Adrenal gland (tissue), 12 donors: ENCODE results near the gene ADGRB3. TPM values are rescaled to one million over a fixed set of nuclear protein-coding genes. Genes with fewer than 3 reads are reported as not detected.

Experiments used
- DNase-seq, 7 donors: peaks; one replicate each; pipeline ENCODE4 v3.0.0-alpha.2; 2019 to 2020
- H3K27ac ChIP-seq, 5 donors: fragments of 200-600 bp; sonication (generic) in 4 of 5; 1 replicate in 3 of 5; 2 replicates in 2 of 5; pipeline versions ENCODE4 v1.5.1 to v1.8.0; 2016 to 2020; ENCODE audit warnings: mild to moderate bottlenecking in 1 of 5
- H3K27me3 ChIP-seq: fragments of 200-600 bp; 2 replicates; pipeline ENCODE4 v1.8.0; 2021
- H3K36me3 ChIP-seq, 2 donors: fragments of 200-600 bp; replicated peaks in 1 of 2; 1 replicate in 1 of 2; 2 replicates in 1 of 2; pipeline versions ENCODE4 v1.5.1 to v1.8.0; 2018 to 2022
- H3K4me1 ChIP-seq, 2 donors: fragments of 200-600 bp; replicated peaks in 1 of 2; 1 replicate in 1 of 2; 2 replicates in 1 of 2; pipeline versions ENCODE4 v1.5.1 to v1.8.0; 2018 to 2021
- H3K4me3 ChIP-seq, 4 donors: fragments of 200-600 bp; sonication (generic) in 3 of 4; one replicate each; pipeline ENCODE4 v1.5.1; 2016 to 2018
- H3K9me3 ChIP-seq, 3 donors: fragments of 200-600 bp; sonication (generic) in 1 of 3; replicated peaks in 1 of 3; 1 replicate in 2 of 3; 2 replicates in 1 of 3; pipeline versions ENCODE4 v1.5.1 to v1.8.0; 2016 to 2021
- POLR2A ChIP-seq, 2 donors: fragments of 450-650 bp; IDR thresholded peaks; one replicate each; pipeline ENCODE4 v1.6.1; 2017; ENCODE audit warnings: antibody characterized with exemption in 2 of 2, mild to moderate bottlenecking in 2 of 2, moderate library complexity in 1 of 2
- WGBS, 4 donors: extraction: QIAGEN DNeasy Blood & Tissue Kit in 2 of 4; methylation state at CpG; one replicate each; pipeline versions ENCODE4 v1.1.5 to v1.1.7; 2013 to 2017; 5-methylcytosine and 5-hydroxymethylcytosine counted together
- intact Hi-C, 2 donors: fragments of 100-400 bp; cut with DNase I; formaldehyde crosslinking; loops; one replicate each; pipeline versions ENCODE4 v1.14.1 to v1.15.0; 2022 to 2023
- polyA plus RNA-seq, 3 donors: library from polyadenylated mRNA; stranded (reverse); fragments of 200-250 nt in 2 of 3; fragments of 350-450 nt in 1 of 3; fragmentation: Illumina TruSeq in 1 of 3; extraction: RNeasy Lipid Tissue Mini Kit (QIAGEN cat#74804) in 1 of 3; gene quantifications; one replicate each; pipeline ENCODE4 v1.2.3, GENCODE V29; 2013 to 2014
- total RNA-seq, 9 donors: library from RNA; depleted of rRNA in 4 of 9; stranded (reverse); fragments of >200 nt in 4 of 9; fragments of 120-200 nt in 1 of 9; fragmentation: NEBNext Ultra II Directional in 1 of 9; extraction: Animal tissue kit (Norgen Biotek cat#: 25700) in 1 of 9; gene quantifications; one replicate each; pipeline versions ENCODE4 v1.1.0 to v1.2.4, GENCODE V29; 2013 to 2023
- TF ChIP-seq, protein P1 (sequence below), 6 experiments: fragments of 450-650 bp in 4 of 6; fragments of 200-600 bp in 2 of 6; sonication (generic) in 1 of 6; IDR thresholded peaks; 1 replicate in 5 of 6; 2 replicates in 1 of 6; pipeline versions ENCODE4 v1.5.1 to v1.8.0; 2016 to 2021; ENCODE audit warnings: antibody characterized with exemption in 6 of 6, mild to moderate bottlenecking in 2 of 6, moderate library complexity in 1 of 6
- donor health status: healthy with polysubstance abuse.
- donor health status: Bipolar disorder and iron deficiency.
- donor health status: DM: yes; HTN: yes; CAD: no.
- donor health status: DM: no; HTN: no; CAD: no.
- donor health status: DM: no; HTN: no; CAD: no.
- donor health status: DM: yes; HTN: yes; CAD: no.

The ADGRB3 gene
- total and polyA plus RNA-seq, 12 donors: 1.3 to 9.0 (median 3.1) TPM

DNA sequence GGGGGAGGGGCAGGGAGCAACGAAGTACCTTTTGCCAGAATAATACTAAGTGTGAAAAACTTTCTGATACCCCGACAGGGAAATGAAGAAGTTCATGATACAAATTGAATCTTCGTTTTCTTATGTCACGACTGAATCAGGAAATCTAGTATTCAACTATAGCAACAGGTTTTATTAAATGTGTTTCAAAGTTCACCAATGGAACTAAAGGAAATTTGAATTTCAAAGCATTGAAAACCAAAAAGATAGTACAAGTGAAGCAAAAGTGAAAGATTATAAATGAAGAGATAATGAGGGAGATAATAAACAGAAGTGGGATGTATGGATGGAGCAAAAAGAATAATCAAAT is 333.2 kb downstream of the ADGRB3 start:
- no peaks in the 10 kb centered on the region for H3K4me1 ChIP-seq
- intact Hi-C loops: loop anchor here in 1 of 2 donors (2.0 kb wide), 1 partner anchor 329 kb away; no protein-coding TSS in a partner anchor
- 5 to 15% (median 8%) methylated on average over 4 of the region's 4 CpGs for WGBS, 4 donors
- no peak for TF ChIP-seq POLR2A (IDR thresholded peaks at IDR 0.05)
- TF ChIP-seq, protein P1, sequence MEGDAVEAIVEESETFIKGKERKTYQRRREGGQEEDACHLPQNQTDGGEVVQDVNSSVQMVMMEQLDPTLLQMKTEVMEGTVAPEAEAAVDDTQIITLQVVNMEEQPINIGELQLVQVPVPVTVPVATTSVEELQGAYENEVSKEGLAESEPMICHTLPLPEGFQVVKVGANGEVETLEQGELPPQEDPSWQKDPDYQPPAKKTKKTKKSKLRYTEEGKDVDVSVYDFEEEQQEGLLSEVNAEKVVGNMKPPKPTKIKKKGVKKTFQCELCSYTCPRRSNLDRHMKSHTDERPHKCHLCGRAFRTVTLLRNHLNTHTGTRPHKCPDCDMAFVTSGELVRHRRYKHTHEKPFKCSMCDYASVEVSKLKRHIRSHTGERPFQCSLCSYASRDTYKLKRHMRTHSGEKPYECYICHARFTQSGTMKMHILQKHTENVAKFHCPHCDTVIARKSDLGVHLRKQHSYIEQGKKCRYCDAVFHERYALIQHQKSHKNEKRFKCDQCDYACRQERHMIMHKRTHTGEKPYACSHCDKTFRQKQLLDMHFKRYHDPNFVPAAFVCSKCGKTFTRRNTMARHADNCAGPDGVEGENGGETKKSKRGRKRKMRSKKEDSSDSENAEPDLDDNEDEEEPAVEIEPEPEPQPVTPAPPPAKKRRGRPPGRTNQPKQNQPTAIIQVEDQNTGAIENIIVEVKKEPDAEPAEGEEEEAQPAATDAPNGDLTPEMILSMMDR (IDR thresholded peaks at IDR 0.05): no peak
- no peak for DNase-seq
- H3K27me3 ChIP-seq: no peaks in the 10 kb centered on the region
- H3K36me3 ChIP-seq: no peaks in the 10 kb centered on the region
- no peaks in the 10 kb centered on the region for H3K9me3 ChIP-seq
- H3K27ac ChIP-seq: no peak overlapping the region
- no peak overlapping the region for H3K4me3 ChIP-seq

GRCh38 chr6:68973066-68973465 is 338.0 kb downstream of the ADGRB3 start:
- no peak for DNase-seq
- TF ChIP-seq, protein P1 (IDR thresholded peaks at IDR 0.05): no peak
- TF ChIP-seq POLR2A (IDR thresholded peaks at IDR 0.05): no peak
- Histone ChIP-seq H3K4me3 (no peak overlapping the region), H3K9me3 (no peaks in the 10 kb centered on the region), H3K4me1 (no peaks in the 10 kb centered on the region), H3K27ac (no peak overlapping the region), H3K36me3 (no peaks in the 10 kb centered on the region), H3K27me3 (no peaks in the 10 kb centered on the region)
- intact Hi-C loops: no loop called here

DNA sequence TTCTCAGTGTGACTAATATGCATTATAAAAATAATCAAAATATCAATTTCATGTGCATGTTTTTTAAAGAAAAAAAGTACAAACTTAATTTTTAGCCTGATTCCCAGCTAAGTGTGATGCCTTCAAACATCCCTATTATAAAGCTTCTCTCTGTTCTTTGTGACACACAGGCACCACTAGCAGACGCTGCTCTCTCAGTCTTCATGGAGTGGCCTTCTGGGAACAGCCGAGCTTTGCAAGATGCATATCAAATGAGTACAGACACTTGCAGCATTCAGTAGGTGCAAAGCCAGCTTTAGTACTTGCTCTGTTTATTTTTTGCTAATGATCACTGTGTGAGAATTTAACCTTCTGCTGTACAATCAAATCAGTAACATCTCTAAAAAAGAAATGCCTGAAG is 340.0 kb downstream of the ADGRB3 start:
- Histone ChIP-seq H3K4me1 (no peaks in the 10 kb centered on the region), H3K36me3 (no peaks in the 10 kb centered on the region), H3K27ac (no peak overlapping the region), H3K4me3 (no peak overlapping the region), H3K27me3 (no peaks in the 10 kb centered on the region), H3K9me3 (no peaks in the 10 kb centered on the region)
- DNase-seq: peak; percentile 41 to 75 (median 47)
- no peak for TF ChIP-seq POLR2A (IDR thresholded peaks at IDR 0.05)
- TF ChIP-seq, protein P1 (IDR thresholded peaks at IDR 0.05): peak; percentile 25 to 46 (median 37)
- intact Hi-C loops: no loop called here
- WGBS, 4 donors: 7 to 29% (median 22%) methylated on average over 2 of the region's 2 CpGs

DNA sequence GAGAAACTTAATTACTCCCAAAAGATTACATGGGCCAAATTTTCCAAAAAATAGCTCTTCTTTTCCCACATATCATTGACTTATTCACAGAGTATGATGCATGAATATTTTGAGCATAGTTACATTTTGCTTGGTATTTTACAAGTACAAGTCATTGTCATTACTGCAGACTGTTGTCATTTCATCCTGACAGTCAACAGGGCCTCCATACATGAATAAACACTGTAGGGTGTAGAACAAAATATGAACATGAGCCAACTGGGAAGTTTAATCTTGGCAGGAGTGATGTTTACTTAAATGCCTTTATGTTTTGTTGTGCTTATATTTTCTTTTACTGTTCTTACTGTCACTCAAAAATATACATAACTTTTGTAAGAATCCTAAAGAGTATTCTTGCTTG is 340.7 kb downstream of the ADGRB3 start:
- no peak overlapping the region for H3K27ac ChIP-seq
- no peak overlapping the region for H3K4me3 ChIP-seq
- DNase-seq: no peak
- H3K4me1 ChIP-seq: no peaks in the 10 kb centered on the region
- intact Hi-C loops: no loop called here
- no peaks in the 10 kb centered on the region for H3K36me3 ChIP-seq
- H3K27me3 ChIP-seq: no peaks in the 10 kb centered on the region
- H3K9me3 ChIP-seq: no peaks in the 10 kb centered on the region
- TF ChIP-seq, protein P1 (IDR thresholded peaks at IDR 0.05): no peak
- TF ChIP-seq POLR2A (IDR thresholded peaks at IDR 0.05): no peak
